ENCODE data around the gene KLHDC3.

DNA sequence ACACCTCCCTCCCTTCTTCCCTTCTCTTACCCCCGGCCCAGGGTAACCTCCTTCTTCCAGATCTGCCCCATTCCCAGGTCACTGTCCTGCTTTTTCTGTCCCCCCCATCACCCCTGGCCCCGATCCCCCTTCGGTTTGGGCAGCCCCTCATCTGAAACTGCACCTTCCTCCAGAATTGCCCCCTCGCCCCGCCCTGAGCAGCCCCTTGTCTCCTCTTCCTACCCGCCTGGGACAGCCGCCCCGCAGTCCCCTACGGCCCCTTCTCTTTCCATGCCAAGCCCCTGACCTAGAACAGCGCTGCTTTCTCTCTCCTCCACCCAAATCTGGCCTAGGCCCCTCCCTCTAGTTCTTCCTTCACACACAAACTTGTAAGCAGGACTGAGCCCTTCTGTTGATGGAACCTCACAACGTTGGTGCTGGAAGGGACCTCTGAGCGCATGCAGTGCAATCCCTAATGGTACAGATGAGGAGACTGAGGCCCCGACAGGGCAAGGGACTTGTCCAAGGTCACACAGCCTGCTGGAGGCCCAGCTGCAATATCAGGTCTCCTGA is 29.0 kb upstream of the KLHDC3 start:
- no peak for TF ChIP-seq MTF1 (CRISPR knock-in tag; IDR thresholded peaks at IDR 0.05; ENCODE audit: borderline replicate concordance)
- no peak for TF ChIP-seq KLF1 (tag; IDR thresholded peaks at IDR 0.05)
- TF ChIP-seq, protein P1, sequence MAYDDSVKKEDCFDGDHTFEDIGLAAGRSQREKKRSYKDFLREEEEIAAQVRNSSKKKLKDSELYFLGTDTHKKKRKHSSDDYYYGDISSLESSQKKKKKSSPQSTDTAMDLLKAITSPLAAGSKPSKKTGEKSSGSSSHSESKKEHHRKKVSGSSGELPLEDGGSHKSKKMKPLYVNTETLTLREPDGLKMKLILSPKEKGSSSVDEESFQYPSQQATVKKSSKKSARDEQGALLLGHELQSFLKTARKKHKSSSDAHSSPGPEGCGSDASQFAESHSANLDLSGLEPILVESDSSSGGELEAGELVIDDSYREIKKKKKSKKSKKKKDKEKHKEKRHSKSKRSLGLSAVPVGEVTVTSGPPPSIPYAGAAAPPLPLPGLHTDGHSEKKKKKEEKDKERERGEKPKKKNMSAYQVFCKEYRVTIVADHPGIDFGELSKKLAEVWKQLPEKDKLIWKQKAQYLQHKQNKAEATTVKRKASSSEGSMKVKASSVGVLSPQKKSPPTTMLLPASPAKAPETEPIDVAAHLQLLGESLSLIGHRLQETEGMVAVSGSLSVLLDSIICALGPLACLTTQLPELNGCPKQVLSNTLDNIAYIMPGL (CRISPR knock-in tag; IDR thresholded peaks at IDR 0.05) = no peak
- no peak for TF ChIP-seq FIP1L1 (IDR thresholded peaks at IDR 0.05; ENCODE audit: low read depth, low read length, poor library complexity, severe bottlenecking)
- no peak for TF ChIP-seq GATA2 (CRISPR knock-in tag; IDR thresholded peaks at IDR 0.05)
- no peak for TF ChIP-seq GABPA (tag; conservative IDR thresholded peaks at IDR 0.05; ENCODE audit: low read depth)
